ENCODE data around the gene MYH6.

GRCh38 chr14:23405096-23405495, 3.0 kb downstream of the MYH6 start:
- TF ChIP-seq, protein P1, sequence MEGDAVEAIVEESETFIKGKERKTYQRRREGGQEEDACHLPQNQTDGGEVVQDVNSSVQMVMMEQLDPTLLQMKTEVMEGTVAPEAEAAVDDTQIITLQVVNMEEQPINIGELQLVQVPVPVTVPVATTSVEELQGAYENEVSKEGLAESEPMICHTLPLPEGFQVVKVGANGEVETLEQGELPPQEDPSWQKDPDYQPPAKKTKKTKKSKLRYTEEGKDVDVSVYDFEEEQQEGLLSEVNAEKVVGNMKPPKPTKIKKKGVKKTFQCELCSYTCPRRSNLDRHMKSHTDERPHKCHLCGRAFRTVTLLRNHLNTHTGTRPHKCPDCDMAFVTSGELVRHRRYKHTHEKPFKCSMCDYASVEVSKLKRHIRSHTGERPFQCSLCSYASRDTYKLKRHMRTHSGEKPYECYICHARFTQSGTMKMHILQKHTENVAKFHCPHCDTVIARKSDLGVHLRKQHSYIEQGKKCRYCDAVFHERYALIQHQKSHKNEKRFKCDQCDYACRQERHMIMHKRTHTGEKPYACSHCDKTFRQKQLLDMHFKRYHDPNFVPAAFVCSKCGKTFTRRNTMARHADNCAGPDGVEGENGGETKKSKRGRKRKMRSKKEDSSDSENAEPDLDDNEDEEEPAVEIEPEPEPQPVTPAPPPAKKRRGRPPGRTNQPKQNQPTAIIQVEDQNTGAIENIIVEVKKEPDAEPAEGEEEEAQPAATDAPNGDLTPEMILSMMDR (IDR thresholded peaks at IDR 0.05): no peak
- TF ChIP-seq, protein P2, sequence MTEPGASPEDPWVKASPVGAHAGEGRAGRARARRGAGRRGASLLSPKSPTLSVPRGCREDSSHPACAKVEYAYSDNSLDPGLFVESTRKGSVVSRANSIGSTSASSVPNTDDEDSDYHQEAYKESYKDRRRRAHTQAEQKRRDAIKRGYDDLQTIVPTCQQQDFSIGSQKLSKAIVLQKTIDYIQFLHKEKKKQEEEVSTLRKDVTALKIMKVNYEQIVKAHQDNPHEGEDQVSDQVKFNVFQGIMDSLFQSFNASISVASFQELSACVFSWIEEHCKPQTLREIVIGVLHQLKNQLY (CRISPR knock-in tag; IDR thresholded peaks at IDR 0.05): no peak
- no peak for TF ChIP-seq SMAD3 (CRISPR knock-in tag; IDR thresholded peaks at IDR 0.05; ENCODE audit: borderline replicate concordance)
- no peak for TF ChIP-seq TCF7 (CRISPR knock-in tag; IDR thresholded peaks at IDR 0.05; ENCODE audit: low read depth)
- TF ChIP-seq, protein P3, sequence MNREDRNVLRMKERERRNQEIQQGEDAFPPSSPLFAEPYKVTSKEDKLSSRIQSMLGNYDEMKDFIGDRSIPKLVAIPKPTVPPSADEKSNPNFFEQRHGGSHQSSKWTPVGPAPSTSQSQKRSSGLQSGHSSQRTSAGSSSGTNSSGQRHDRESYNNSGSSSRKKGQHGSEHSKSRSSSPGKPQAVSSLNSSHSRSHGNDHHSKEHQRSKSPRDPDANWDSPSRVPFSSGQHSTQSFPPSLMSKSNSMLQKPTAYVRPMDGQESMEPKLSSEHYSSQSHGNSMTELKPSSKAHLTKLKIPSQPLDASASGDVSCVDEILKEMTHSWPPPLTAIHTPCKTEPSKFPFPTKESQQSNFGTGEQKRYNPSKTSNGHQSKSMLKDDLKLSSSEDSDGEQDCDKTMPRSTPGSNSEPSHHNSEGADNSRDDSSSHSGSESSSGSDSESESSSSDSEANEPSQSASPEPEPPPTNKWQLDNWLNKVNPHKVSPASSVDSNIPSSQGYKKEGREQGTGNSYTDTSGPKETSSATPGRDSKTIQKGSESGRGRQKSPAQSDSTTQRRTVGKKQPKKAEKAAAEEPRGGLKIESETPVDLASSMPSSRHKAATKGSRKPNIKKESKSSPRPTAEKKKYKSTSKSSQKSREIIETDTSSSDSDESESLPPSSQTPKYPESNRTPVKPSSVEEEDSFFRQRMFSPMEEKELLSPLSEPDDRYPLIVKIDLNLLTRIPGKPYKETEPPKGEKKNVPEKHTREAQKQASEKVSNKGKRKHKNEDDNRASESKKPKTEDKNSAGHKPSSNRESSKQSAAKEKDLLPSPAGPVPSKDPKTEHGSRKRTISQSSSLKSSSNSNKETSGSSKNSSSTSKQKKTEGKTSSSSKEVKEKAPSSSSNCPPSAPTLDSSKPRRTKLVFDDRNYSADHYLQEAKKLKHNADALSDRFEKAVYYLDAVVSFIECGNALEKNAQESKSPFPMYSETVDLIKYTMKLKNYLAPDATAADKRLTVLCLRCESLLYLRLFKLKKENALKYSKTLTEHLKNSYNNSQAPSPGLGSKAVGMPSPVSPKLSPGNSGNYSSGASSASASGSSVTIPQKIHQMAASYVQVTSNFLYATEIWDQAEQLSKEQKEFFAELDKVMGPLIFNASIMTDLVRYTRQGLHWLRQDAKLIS (CRISPR knock-in tag; IDR thresholded peaks at IDR 0.05; ENCODE audit: borderline replicate concordance): no peak
- TF ChIP-seq, protein P4, sequence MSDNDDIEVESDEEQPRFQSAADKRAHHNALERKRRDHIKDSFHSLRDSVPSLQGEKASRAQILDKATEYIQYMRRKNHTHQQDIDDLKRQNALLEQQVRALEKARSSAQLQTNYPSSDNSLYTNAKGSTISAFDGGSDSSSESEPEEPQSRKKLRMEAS (CRISPR knock-in tag; IDR thresholded peaks at IDR 0.05): no peak
- TF ChIP-seq FOXJ3 (CRISPR knock-in tag; IDR thresholded peaks at IDR 0.05; ENCODE audit: borderline replicate concordance): no peak
- TF ChIP-seq STAT6 (CRISPR knock-in tag; conservative IDR thresholded peaks at IDR 0.05; ENCODE audit: low read depth): no peak
- TF ChIP-seq HMGXB4 (CRISPR knock-in tag; IDR thresholded peaks at IDR 0.05): no peak
- TF ChIP-seq, protein P5, sequence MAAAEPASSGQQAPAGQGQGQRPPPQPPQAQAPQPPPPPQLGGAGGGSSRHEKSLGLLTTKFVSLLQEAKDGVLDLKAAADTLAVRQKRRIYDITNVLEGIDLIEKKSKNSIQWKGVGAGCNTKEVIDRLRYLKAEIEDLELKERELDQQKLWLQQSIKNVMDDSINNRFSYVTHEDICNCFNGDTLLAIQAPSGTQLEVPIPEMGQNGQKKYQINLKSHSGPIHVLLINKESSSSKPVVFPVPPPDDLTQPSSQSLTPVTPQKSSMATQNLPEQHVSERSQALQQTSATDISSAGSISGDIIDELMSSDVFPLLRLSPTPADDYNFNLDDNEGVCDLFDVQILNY (CRISPR knock-in tag; IDR thresholded peaks at IDR 0.05): no peak
- no peak for TF ChIP-seq CREB1 (CRISPR knock-in tag; IDR thresholded peaks at IDR 0.05)
- TF ChIP-seq ZBTB21 (CRISPR knock-in tag; IDR thresholded peaks at IDR 0.05; ENCODE audit: borderline replicate concordance): no peak
- TF ChIP-seq USF2 (CRISPR knock-in tag; IDR thresholded peaks at IDR 0.05): no peak
